Endothelial cell of umbilical vein (primary cell): Measurements from ENCODE around the gene NOP16. TPM values are rescaled to one million over a fixed set of nuclear protein-coding genes. Genes with fewer than 3 reads are reported as not detected.

Source experiments
- BruUV-seq: library from RNA; stranded (reverse); fragments of 400-500 nt; replicated peaks from 2 replicates; lab custom pipeline; 2021; lab: Mats Ljungman, UMichigan
- CTCF ChIA-PET: fragments of 300-600, 350-600 bp; sonication (Branson Sonifier 250); formaldehyde crosslinking; loops from one replicate; lab custom pipeline; 2021; ENCODE audit warnings: antibody characterized with exemption, inconsistent platforms; lab: Charles Lee
- POLR2A ChIA-PET: fragments of 300-600, 350-600 bp; sonication (Branson Sonifier 250); formaldehyde crosslinking; loops from one replicate; lab custom pipeline; 2021; ENCODE audit warnings: antibody characterized with exemption, inconsistent platforms; lab: Charles Lee
- DNase-seq: peaks from one replicate; pipeline ENCODE4 v3.0.0-alpha.2; 2011; ENCODE audit warnings: low read depth, low spot score
- FAIRE-seq: peaks from 2 replicates; lab custom pipeline; 2011; peaks lifted over from hg19 to GRCh38; lab: Jason Lieb, UNC
- H2AFZ ChIP-seq: 2 replicates; pipeline ENCODE4 v1.6.0; 2012; ENCODE audit warnings: low read depth, low read length, control low read depth, inconsistent platforms
- H3K27ac ChIP-seq: 2 replicates; pipeline ENCODE4 v1.5.1; 2011; ENCODE audit warnings: low read depth, mild to moderate bottlenecking, control low read depth, low read length, moderate library complexity; ENCODE audit not compliant: insufficient read depth
- H3K27me3 ChIP-seq, 2 experiments: 2 replicates each; pipeline versions ENCODE4 v1.6.0 to v1.6.1; 2011; ENCODE audit warnings: low read length in 2 of 2, mixed read lengths in 1 of 2; ENCODE audit not compliant: control insufficient read depth in 2 of 2, insufficient read depth in 2 of 2
- H3K36me3 ChIP-seq, 2 experiments: 2 replicates in 1 of 2; 3 replicates in 1 of 2; pipeline ENCODE4 v1.5.1; 2011; ENCODE audit warnings: low read length in 2 of 2, mild to moderate bottlenecking in 1 of 2, moderate library complexity in 1 of 2; ENCODE audit not compliant: control insufficient read depth in 2 of 2, insufficient read depth in 2 of 2; ENCODE audit errors: extremely low read depth in 1 of 2
- H3K4me1 ChIP-seq: 3 replicates; pipeline ENCODE4 v1.5.1; 2011; ENCODE audit warnings: mild to moderate bottlenecking, low read length; ENCODE audit not compliant: control insufficient read depth, insufficient read depth; ENCODE audit errors: extremely low read depth
- H3K4me2 ChIP-seq: 2 replicates; pipeline ENCODE4 v1.6.1; 2011; ENCODE audit warnings: low read length, control low read depth, mixed read lengths; ENCODE audit not compliant: insufficient read depth
- H3K4me3 ChIP-seq, 3 experiments: fragments of 200-600 bp in 1 of 3; sonication (generic), shearing (Covaris generic) in 1 of 3; replicated peaks in 1 of 3; 2 replicates each; pipeline ENCODE4 v1.5.1; 2011 to 2016; ENCODE audit warnings: control low read depth in 3 of 3, low read length in 3 of 3, mild to moderate bottlenecking in 2 of 3, inconsistent platforms in 1 of 3, low read depth in 1 of 3, moderate library complexity in 1 of 3; ENCODE audit not compliant: insufficient read depth in 1 of 3
- H3K79me2 ChIP-seq: 2 replicates; pipeline ENCODE4 v1.6.0; 2012; ENCODE audit warnings: low read length, inconsistent platforms; ENCODE audit not compliant: control insufficient read depth, insufficient read depth
- H3K9ac ChIP-seq: replicated peaks from 2 replicates; pipeline ENCODE3; 2011; ENCODE audit warnings: low read length, control low read depth; ENCODE audit not compliant: insufficient read depth; ENCODE audit errors: extremely low read depth
- H3K9me1 ChIP-seq: replicated peaks from 3 replicates; pipeline ENCODE4 v1.6.0; 2011; ENCODE audit warnings: mild to moderate bottlenecking, low read length; ENCODE audit not compliant: control insufficient read depth, insufficient read depth; ENCODE audit errors: extremely low read depth
- H3K9me3 ChIP-seq: replicated peaks from 2 replicates; pipeline ENCODE4 v1.5.1; 2012; ENCODE audit warnings: low read length, inconsistent platforms; ENCODE audit not compliant: control insufficient read depth, insufficient read depth
- H4K20me1 ChIP-seq: replicated peaks from 2 replicates; pipeline ENCODE3; 2011; ENCODE audit warnings: mild to moderate bottlenecking, low read length; ENCODE audit not compliant: control insufficient read depth, insufficient read depth; ENCODE audit errors: extremely low read depth
- EZH2 ChIP-seq: IDR thresholded peaks from 2 replicates; pipeline ENCODE4 v1.6.1; 2012; ENCODE audit warnings: borderline replicate concordance, low read depth, mild to moderate bottlenecking, moderate library complexity, low read length, inconsistent platforms; ENCODE audit not compliant: severe bottlenecking
- FOS ChIP-seq: IDR thresholded peaks from 2 replicates; pipeline ENCODE4 v1.6.1; 2011; ENCODE audit warnings: mild to moderate bottlenecking, low read length, moderate library complexity, borderline replicate concordance; ENCODE audit not compliant: insufficient read depth
- GATA2 ChIP-seq: IDR thresholded peaks from 2 replicates; pipeline ENCODE4 v1.7.0; 2011; ENCODE audit warnings: low read depth, mild to moderate bottlenecking, moderate library complexity, mixed read lengths, low read length; ENCODE audit not compliant: insufficient read length, insufficient read depth
- JUN ChIP-seq: IDR thresholded peaks from 2 replicates; pipeline ENCODE4 v1.6.1; 2011; ENCODE audit warnings: borderline replicate concordance, low read depth; ENCODE audit not compliant: insufficient read length, insufficient read depth
- MYC ChIP-seq: IDR thresholded peaks from one replicate; pipeline ENCODE4 v1.6.1; 2011; ENCODE audit warnings: mild to moderate bottlenecking, low read depth, low read length
- POLR2A ChIP-seq: IDR thresholded peaks from 2 replicates; pipeline ENCODE4 v1.6.1; 2012; ENCODE audit warnings: low read depth, mild to moderate bottlenecking, control low read depth, low read length
- POLR2AphosphoS5 ChIP-seq: IDR thresholded peaks from 2 replicates; pipeline ENCODE4 v1.6.1; 2012; ENCODE audit warnings: low read depth, mild to moderate bottlenecking, control low read depth, low read length, moderate library complexity; ENCODE audit not compliant: insufficient read depth
- dilution Hi-C: fragments of 300-500 bp; cut with MboI; formaldehyde crosslinking; loops from one replicate; pipeline ENCODE4 v1.15.0; 2019; ENCODE audit warnings: low sequenced_read_pairs; ENCODE audit not compliant: extremely low pct_ligation_motif_present
- intact Hi-C: fragments of 100-400 bp; cut with micrococcal nuclease; formaldehyde crosslinking; loops from one replicate; pipeline ENCODE4 v1.10.0; 2022
- polyA plus RNA-seq, 4 experiments: library from polyadenylated mRNA; depleted of rRNA in 3 of 4; stranded (reverse) in 3 of 4; unstranded in 1 of 4; fragments of >200 nt; gene quantifications; 2 replicates each; pipeline versions ENCODE4 v1.2.1 to v1.2.3, GENCODE V29; 2011 to 2012; ENCODE audit warnings: missing spikeins in 1 of 4
- total RNA-seq: library from RNA; stranded (reverse); gene quantifications from 2 replicates; pipeline ENCODE4 v1.2.3, GENCODE V29; 2021
- TF ChIP-seq, protein P1 (sequence below): IDR thresholded peaks from 2 replicates; pipeline ENCODE4 v1.6.1; 2011; ENCODE audit not compliant: insufficient read depth, insufficient read length
- TF ChIP-seq, protein P2 (sequence below), 2 donors: IDR thresholded peaks; 1 replicate in 1 of 2; 2 replicates in 1 of 2; pipeline ENCODE4 v1.5.1; 2011; ENCODE audit warnings: low read length in 2 of 2, mild to moderate bottlenecking in 2 of 2, moderate library complexity in 2 of 2, control low read depth in 1 of 2, inconsistent platforms in 1 of 2, low read depth in 1 of 2; ENCODE audit not compliant: insufficient read depth in 1 of 2; ENCODE audit errors: extremely low read depth in 1 of 2

NOP16 gene
- total and polyA plus RNA-seq, 2 donors (not counting 3 experiments of a cell fraction or from before 2014, with no cell fraction given), result 41.1 to 47.4 TPM

DNA sequence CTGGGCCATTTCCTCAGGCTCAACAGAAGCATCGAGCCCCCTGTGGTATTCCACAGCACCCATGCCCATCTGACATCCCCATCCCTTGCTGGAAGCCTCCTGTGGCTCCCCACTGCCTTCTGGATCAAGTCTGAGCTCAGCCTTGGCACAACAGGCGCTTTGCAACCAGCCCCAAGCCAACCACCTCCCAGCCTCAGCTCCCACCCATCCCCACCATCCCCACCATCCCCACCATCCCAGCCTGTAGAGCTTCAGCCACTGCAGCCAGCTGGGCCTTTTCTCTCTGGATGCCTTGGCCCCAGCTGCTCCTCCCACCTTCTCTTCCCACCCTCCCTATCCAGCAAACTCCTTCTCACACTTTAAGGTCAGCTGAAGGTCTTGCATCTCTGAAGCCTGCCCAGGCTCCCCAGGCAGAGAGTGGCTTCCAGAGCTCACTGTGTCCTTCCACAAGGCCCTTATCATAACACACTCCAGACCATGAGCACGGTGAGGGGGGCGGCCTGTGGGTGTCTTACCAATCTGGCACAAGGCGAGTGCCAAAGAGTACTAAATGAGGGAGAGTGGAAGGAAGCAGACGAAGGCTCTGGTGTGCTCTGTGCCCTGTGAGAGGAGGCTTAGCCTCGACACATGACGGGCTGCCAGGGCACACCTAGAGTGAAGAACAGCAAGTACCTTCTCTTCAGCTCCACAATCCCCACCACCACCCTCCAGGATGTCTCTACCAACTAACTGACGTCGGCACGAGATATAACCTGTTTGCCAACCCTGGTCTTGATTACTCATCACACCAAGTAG is 6.7 kb upstream of the NOP16 start:
- CTCF ChIA-PET, result interaction anchor here (1.6 kb wide), 1 partner anchor 12 kb away, joined by 3 read pairs; no protein-coding TSS in a partner anchor

More for the DNA sequence above, 6.7 kb upstream of the NOP16 start:
- DNase-seq, result no peak
- H3K4me3 ChIP-seq, result no peak overlapping the region
- TF ChIP-seq EZH2 (no peak), MYC (no peak), JUN (no peak), POLR2A (no peak), FOS (no peak), GATA2 (no peak), POLR2AphosphoS5 (no peak)
- TF ChIP-seq, protein P1, sequence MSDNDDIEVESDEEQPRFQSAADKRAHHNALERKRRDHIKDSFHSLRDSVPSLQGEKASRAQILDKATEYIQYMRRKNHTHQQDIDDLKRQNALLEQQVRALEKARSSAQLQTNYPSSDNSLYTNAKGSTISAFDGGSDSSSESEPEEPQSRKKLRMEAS, result no peak
- TF ChIP-seq, protein P2, sequence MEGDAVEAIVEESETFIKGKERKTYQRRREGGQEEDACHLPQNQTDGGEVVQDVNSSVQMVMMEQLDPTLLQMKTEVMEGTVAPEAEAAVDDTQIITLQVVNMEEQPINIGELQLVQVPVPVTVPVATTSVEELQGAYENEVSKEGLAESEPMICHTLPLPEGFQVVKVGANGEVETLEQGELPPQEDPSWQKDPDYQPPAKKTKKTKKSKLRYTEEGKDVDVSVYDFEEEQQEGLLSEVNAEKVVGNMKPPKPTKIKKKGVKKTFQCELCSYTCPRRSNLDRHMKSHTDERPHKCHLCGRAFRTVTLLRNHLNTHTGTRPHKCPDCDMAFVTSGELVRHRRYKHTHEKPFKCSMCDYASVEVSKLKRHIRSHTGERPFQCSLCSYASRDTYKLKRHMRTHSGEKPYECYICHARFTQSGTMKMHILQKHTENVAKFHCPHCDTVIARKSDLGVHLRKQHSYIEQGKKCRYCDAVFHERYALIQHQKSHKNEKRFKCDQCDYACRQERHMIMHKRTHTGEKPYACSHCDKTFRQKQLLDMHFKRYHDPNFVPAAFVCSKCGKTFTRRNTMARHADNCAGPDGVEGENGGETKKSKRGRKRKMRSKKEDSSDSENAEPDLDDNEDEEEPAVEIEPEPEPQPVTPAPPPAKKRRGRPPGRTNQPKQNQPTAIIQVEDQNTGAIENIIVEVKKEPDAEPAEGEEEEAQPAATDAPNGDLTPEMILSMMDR (IDR thresholded peaks at IDR 0.05; ENCODE audit: extremely low read depth in 1 of 2, insufficient read depth in 1 of 2, low read depth in 1 of 2, low read length in 2 of 2), result no peak
- H4K20me1 ChIP-seq, result no peaks in the 10 kb centered on the region
- no peak overlapping the region for H2AFZ ChIP-seq
- dilution Hi-C loops (no loop called here), intact Hi-C loops (no loop called here)
- H3K9ac ChIP-seq, result no peak overlapping the region
- no peaks in the 10 kb centered on the region for H3K27me3 ChIP-seq
- H3K27ac ChIP-seq, result no peak overlapping the region
- no peaks in the 10 kb centered on the region for H3K79me2 ChIP-seq
- peaks cover 2 to 27% of the 10 kb centered on the region in 2 experiments for H3K36me3 ChIP-seq
- H3K9me3 ChIP-seq, result no peaks in the 10 kb centered on the region
- no peaks in the 10 kb centered on the region for H3K4me1 ChIP-seq
- H3K4me2 ChIP-seq, result no peak overlapping the region
- FAIRE-seq, result no peak
- no TSS peak for BruUV-seq
- no peaks in the 10 kb centered on the region for H3K9me1 ChIP-seq
- POLR2A ChIA-PET, result no interaction called here
